Colon (tissue), 2 donors: Measurements from ENCODE around the gene DEF6.

Source experiments
- FAIRE-seq: peaks from 2 replicates; lab custom pipeline; 2012; peaks lifted over from hg19 to GRCh38; lab: Jason Lieb, UNC
- donor health status: control.
- donor health status: control.

DEF6 gene

GRCh38 chr6:35297601-35298481 lies at the start of gene DEF6:
Gene DEF6 (plus strand): TSS chr6:35297818. CDS start chr6:35297857, 39 bp downstream.
- no peak for FAIRE-seq

DNA sequence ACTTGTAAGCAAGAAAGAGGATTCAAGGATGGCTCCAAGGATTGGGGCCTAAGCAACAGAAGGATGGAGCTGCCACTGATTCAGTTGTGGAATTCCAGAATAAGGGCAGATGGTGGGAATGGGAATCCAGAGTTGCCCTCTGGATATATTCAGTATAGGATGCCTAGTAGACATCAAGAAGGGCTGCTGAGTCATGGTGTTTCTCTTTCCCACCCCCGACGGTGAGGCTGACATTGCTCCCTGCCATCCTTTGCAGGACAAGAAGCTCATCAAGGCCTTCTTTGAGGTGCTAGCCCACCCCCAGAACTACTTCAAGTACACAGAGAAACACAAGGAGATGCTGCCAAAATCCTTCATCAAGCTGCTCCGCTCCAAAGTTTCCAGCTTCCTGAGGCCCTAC lies 49.3 kb upstream of the DEF6 start:
- no peak for FAIRE-seq

- FAIRE-seq: no peak
Observed at GRCh38 chr6:35248965-35249364, 48.7 kb upstream of the DEF6 start.

- no peak for FAIRE-seq
Observed at GRCh38 chr6:35251949-35252348, 45.7 kb upstream of the DEF6 start.

- no peak for FAIRE-seq
Observed at GRCh38 chr6:35253249-35253648, 44.4 kb upstream of the DEF6 start.

DNA sequence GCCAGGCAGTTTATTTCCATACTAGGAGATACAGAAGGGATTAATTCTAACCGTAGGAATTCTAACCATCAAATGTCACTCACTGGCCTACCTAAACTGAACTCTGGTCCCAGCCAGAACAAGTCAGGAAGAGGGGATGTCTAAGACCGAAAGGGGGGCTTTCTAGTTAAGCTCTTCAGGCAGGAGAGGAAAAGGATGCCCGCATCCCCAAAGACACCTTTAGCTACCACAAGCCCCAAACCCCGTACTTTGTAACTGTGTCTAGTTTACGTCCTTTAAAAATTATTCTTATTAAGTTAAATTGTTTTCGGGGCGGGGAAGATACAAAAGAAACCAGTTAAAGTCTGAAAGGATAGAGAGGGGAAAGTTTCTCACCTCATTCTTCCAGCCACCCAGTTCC lies 39.3 kb upstream of the DEF6 start:
- FAIRE-seq: no peak

DNA sequence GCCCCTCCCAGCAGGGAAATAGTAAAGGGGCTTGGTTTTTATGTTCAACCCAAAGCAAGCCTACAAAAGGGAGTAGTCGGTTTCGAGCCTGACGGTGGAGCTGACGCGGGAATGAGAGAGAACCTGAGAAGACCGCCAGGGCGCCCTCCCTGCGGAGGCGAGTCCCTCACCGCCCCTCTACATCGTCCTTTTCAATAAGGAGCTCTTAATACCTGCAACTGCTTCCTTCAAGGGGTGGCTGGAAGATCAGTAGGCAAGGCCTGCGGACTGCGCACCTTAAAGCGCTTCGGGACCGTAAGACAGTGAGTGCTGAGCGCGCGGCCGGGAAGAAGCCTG lies 38.8 kb upstream of the DEF6 start:
- no peak for FAIRE-seq

- no peak for FAIRE-seq
Observed at GRCh38 chr6:35259194-35259947, 38.2 kb upstream of the DEF6 start, which contains the start of gene ZNF76. Gene ZNF76 (plus strand): TSS chr6:35259735. CDS start chr6:35281152, 21,417 bp downstream.

- FAIRE-seq: no peak
Observed at GRCh38 chr6:35259948-35260590, 37.5 kb upstream of the DEF6 start.

GRCh38 chr6:35260591-35261570 lies 36.7 kb upstream of the DEF6 start:
- no peak for FAIRE-seq

- no peak for FAIRE-seq
Observed at GRCh38 chr6:35262596-35262995, 35.0 kb upstream of the DEF6 start.

GRCh38 chr6:35264550-35265274 lies 32.9 kb upstream of the DEF6 start:
- FAIRE-seq: no peak

DNA sequence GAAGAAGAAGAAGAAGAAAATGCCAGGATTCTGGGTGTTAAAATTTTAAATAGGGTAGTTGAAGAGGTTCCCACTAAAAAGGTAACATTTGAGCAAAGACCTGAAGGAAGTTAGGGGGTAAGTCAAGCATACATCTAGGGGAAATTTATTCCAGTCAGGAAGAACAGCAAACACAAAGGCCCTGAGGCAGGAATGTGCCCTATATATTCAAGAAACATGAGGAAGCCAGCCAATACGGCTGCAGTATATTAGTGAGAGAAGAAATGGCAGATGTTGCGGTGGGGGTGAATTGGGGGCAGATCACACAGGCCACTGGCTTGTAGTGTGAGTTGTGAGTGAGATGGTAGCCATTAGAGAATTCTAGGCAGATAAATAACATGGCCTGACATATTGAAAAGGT lies 32.1 kb upstream of the DEF6 start:
- FAIRE-seq: no peak

DNA sequence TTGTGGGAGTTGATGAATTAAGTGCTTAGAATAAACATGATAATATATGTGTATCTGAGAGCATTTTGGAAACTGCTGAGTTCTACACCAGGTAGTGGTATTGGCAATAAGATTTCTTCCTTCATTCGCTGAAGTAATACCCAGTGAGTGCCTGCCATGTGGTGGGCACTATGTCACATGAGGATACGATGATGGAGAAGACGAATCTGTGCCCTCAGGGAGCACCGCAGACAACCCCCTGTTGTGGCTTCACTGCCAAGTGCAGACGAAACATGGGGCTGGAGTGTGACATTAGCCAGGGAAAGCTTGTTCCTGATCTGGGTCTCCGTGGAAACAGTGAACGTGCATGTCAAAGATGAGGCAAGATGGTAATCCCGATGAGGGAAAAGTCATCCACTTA lies 30.2 kb upstream of the DEF6 start:
- no peak for FAIRE-seq

GRCh38 chr6:35267897-35268296 lies 29.7 kb upstream of the DEF6 start:
- FAIRE-seq: no peak

DNA sequence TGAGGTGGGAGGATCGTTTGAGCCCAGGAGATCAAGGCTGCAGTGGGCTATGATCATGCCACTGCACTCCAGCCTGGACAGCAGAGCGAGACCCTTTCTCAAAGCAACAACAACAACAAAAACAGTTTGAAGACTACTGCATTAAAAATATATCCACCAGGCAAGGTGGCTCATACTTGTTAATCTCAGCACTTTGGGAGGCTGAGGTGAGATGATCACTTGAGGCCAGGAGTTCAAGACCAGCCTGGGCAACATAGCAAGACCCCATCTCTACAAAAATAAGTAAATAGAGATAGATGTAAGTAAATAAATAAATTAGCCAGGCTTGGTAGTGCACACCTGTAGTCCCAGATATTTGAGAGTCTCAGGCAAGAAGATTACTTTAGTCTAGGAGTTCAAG lies 25.6 kb upstream of the DEF6 start:
- FAIRE-seq: no peak

- FAIRE-seq: no peak
Observed at GRCh38 chr6:35273822-35274559, 23.6 kb upstream of the DEF6 start.

DNA sequence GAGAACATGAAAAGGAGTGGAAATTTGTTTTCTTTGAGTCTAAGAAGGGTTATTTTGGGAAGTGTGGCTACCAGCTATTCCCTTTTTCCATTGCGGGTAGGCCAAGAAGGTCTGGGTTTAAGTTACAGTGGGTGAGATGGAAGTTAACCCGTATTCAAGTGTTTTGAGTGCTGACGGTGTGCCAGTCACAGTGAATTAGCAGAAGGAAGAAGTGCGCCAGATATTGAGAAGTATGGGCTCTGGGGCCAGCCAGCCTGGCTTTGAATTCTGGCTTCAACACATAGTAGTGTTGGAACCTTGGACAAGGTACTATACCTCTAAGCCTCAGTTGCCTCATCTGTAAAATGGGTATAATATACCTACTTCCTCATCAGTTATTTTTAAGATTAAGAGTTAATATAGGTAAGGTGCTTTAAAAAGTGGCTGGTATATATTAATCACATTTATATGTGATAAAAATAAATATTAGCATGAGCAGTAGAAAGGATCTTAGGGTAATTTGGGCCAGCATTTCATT lies 21.8 kb upstream of the DEF6 start:
- no peak for FAIRE-seq

DNA sequence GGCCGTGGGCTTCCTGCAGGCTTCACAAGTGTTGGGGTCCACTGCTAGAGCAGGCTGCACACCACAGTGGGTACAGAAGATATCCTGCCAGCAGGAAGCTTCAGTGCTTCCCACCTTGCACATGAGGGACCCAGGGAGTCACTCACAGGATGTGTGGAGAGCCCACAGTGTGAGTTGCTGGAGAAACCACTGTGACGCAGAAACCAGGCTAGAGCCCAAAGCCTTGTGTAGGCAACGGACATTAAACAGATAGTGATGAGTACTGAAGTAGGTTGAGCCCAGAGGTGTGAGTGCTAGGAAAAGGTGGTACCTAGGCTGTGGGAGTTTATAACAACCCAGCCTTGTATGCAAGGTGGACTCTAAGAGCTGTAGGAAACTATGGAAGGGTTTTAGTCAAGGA lies 18.9 kb upstream of the DEF6 start:
- FAIRE-seq: no peak

DNA sequence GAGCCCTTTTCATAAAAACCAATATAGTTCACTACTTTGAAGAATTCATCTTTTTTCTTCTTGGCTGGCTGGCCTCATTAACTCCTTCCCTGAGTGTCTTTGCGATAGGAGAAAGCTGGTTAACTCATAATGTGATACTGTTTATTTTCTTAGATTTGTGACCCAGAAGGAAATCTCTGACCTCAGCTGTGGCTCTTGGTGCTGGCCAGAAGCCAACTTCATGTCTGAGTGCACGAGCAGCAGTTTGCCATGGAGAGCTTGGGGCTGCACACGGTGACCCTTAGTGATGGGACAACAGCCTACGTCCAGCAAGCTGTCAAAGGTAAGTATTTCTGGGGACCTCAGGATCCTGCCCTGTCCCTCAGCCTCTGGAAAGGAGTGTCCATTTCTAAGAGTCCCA lies 16.7 kb upstream of the DEF6 start:
- no peak for FAIRE-seq
